Right atrium auricular region (tissue), 2 donors: ENCODE data around the gene TIAM1. TPM values are rescaled to one million over a fixed set of nuclear protein-coding genes. Genes with fewer than 3 reads are reported as not detected.

Experiments
- DNase-seq: peaks from one replicate; pipeline ENCODE4 v3.0.0-alpha.2; 2019; ENCODE audit warnings: low spot score
- H3K27ac ChIP-seq, 2 donors: fragments of 200-600 bp; sonication (generic); 1 replicate in 1 of 2; 2 replicates in 1 of 2; pipeline ENCODE4 v1.5.1; 2016 to 2019
- H3K27me3 ChIP-seq, 2 donors: fragments of 200-600 bp; sonication (generic); one replicate each; pipeline versions ENCODE4 v1.5.1 to v1.6.0; 2017 to 2019
- H3K36me3 ChIP-seq: fragments of 200-600 bp; sonication (generic); one replicate; pipeline ENCODE4 v1.5.1; 2016
- H3K4me1 ChIP-seq, 2 donors: fragments of 200-600 bp; sonication (generic); one replicate each; pipeline versions ENCODE4 v1.5.1 to v1.6.0; 2017 to 2019
- H3K4me3 ChIP-seq, 2 donors: fragments of 200-600 bp; sonication (generic); 1 replicate in 1 of 2; 2 replicates in 1 of 2; pipeline ENCODE4 v1.5.1; 2017 to 2019; ENCODE audit warnings: mild to moderate bottlenecking in 1 of 2, moderate library complexity in 1 of 2
- H3K9me3 ChIP-seq, 2 donors: fragments of 200-600 bp; sonication (generic); one replicate each; pipeline ENCODE4 v1.5.1; 2019
- total RNA-seq, 2 donors: library from RNA; depleted of rRNA; stranded (reverse); fragments of >200 nt; gene quantifications; one replicate each; pipeline ENCODE4 v1.1.0, GENCODE V29; 2016
- TF ChIP-seq, protein P1 (sequence below), 2 donors: fragments of 200-600 bp; sonication (generic); IDR thresholded peaks; one replicate each; pipeline ENCODE4 v1.5.1; 2019; ENCODE audit warnings: antibody characterized with exemption in 2 of 2

TIAM1 gene
- total RNA-seq, 2 donors from 2014 or later = 2.5 to 4.1 TPM

- H3K4me1 ChIP-seq = peaks cover 0 to 4% of the 10 kb centered on the region in 2 donors
- H3K4me3 ChIP-seq = no peak overlapping the region
- H3K9me3 ChIP-seq = no peaks in the 10 kb centered on the region
- DNase-seq = no peak
- no peaks in the 10 kb centered on the region for H3K27me3 ChIP-seq
- no peak overlapping the region for H3K27ac ChIP-seq
- no peaks in the 10 kb centered on the region for H3K36me3 ChIP-seq
- TF ChIP-seq, protein P1, sequence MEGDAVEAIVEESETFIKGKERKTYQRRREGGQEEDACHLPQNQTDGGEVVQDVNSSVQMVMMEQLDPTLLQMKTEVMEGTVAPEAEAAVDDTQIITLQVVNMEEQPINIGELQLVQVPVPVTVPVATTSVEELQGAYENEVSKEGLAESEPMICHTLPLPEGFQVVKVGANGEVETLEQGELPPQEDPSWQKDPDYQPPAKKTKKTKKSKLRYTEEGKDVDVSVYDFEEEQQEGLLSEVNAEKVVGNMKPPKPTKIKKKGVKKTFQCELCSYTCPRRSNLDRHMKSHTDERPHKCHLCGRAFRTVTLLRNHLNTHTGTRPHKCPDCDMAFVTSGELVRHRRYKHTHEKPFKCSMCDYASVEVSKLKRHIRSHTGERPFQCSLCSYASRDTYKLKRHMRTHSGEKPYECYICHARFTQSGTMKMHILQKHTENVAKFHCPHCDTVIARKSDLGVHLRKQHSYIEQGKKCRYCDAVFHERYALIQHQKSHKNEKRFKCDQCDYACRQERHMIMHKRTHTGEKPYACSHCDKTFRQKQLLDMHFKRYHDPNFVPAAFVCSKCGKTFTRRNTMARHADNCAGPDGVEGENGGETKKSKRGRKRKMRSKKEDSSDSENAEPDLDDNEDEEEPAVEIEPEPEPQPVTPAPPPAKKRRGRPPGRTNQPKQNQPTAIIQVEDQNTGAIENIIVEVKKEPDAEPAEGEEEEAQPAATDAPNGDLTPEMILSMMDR (IDR thresholded peaks at IDR 0.05) = no peak
Measured at GRCh38 chr21:31376301-31376700, 32.2 kb upstream of the TIAM1 start.

DNA sequence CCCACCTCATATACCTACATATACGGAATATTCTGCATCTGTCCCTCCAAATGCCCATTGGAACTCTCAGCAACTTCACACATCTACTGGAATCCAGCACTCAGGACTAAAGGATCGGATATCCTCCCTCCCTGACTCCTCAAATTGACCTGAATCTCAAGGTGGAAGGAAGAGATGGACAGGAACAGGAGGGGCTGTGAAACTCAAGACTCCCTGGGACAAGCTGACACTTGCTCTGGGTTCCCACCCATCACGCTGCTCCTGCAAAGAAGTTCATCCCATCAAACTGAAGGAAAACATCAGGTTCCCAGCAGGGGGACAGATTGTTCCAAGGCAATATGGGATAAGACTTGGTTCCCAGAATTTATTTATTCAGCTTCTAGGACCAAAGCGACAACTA lies 30.3 kb upstream of the TIAM1 start:
- no peak overlapping the region for H3K4me3 ChIP-seq
- DNase-seq = no peak
- no peak overlapping the region for H3K27ac ChIP-seq

GRCh38 chr21:31372471-31372765 lies 28.4 kb upstream of the TIAM1 start:
- DNase-seq = no peak
- Histone ChIP-seq H3K4me1 (peaks cover 0 to 4% of the 10 kb centered on the region in 2 donors), H3K27me3 (no peaks in the 10 kb centered on the region), H3K9me3 (no peaks in the 10 kb centered on the region), H3K4me3 (no peak overlapping the region), H3K36me3 (no peaks in the 10 kb centered on the region), H3K27ac (no peak overlapping the region)
- TF ChIP-seq, protein P1 (IDR thresholded peaks at IDR 0.05) = no peak

More for the DNA sequence above, 30.3 kb upstream of the TIAM1 start:
- H3K4me1 ChIP-seq = peaks cover 0 to 4% of the 10 kb centered on the region in 2 donors
- H3K27me3 ChIP-seq = no peaks in the 10 kb centered on the region
- no peaks in the 10 kb centered on the region for H3K9me3 ChIP-seq
- TF ChIP-seq, protein P1 (IDR thresholded peaks at IDR 0.05) = no peak
- no peaks in the 10 kb centered on the region for H3K36me3 ChIP-seq

GRCh38 chr21:31371715-31372470 lies 27.8 kb upstream of the TIAM1 start:
- DNase-seq = no peak
- H3K27ac ChIP-seq = no peak overlapping the region

GRCh38 chr21:31370893-31371544 lies 27.0 kb upstream of the TIAM1 start:
- H3K9me3 ChIP-seq = no peaks in the 10 kb centered on the region
- DNase-seq = no peak

More at GRCh38 chr21:31371715-31372470, 27.8 kb upstream of the TIAM1 start:
- no peaks in the 10 kb centered on the region for H3K27me3 ChIP-seq
- H3K4me1 ChIP-seq = peaks cover 0 to 4% of the 10 kb centered on the region in 2 donors
- TF ChIP-seq, protein P1 (IDR thresholded peaks at IDR 0.05) = no peak
- H3K9me3 ChIP-seq = no peaks in the 10 kb centered on the region
- H3K4me3 ChIP-seq = no peak overlapping the region
- H3K36me3 ChIP-seq = no peaks in the 10 kb centered on the region

More at GRCh38 chr21:31370893-31371544, 27.0 kb upstream of the TIAM1 start:
- TF ChIP-seq, protein P1 (IDR thresholded peaks at IDR 0.05) = no peak
- H3K27ac ChIP-seq = peak overlapping the region in 1 of 2 donors; percentile 29
- H3K4me3 ChIP-seq = no peak overlapping the region
- no peaks in the 10 kb centered on the region for H3K36me3 ChIP-seq
- H3K4me1 ChIP-seq = peaks cover 0 to 4% of the 10 kb centered on the region in 2 donors
- no peaks in the 10 kb centered on the region for H3K27me3 ChIP-seq
